H1 (cell line): ENCODE measurements around the gene IGLON5. TPM values are rescaled to one million over a fixed set of nuclear protein-coding genes. Genes with fewer than 3 reads are reported as not detected.

Experiments used
- CHD1 ChIP-seq: IDR thresholded peaks from 2 replicates; pipeline ENCODE4 v1.6.1; 2012; ENCODE audit warnings: low read depth, low read length, improper control_type of control experiment
- NRF1 ChIP-seq: IDR thresholded peaks from 2 replicates; pipeline ENCODE4 v1.6.1; 2011; ENCODE audit warnings: mild to moderate bottlenecking, low read depth, low read length, improper control_type of control experiment
- polyA plus RNA-seq, 7 experiments: library from polyadenylated mRNA; depleted of rRNA in 3 of 7; stranded (reverse) in 5 of 7; unstranded in 2 of 7; fragments of >200 nt in 5 of 7; fragments of 200-250 nt in 2 of 7; gene quantifications; 1 replicate in 5 of 7; 2 replicates in 1 of 7; 4 replicates in 1 of 7; pipeline versions ENCODE4 v1.2.1 to v1.2.3, GENCODE V29; 2011 to 2013; ENCODE audit warnings: missing spikeins in 2 of 7, mixed read lengths in 2 of 7
- total RNA-seq: library from RNA; stranded (reverse); fragmentation: NEBNext Ultra II Directional; extraction: Animal tissue kit (Norgen Biotek cat#: 25700); gene quantifications from 2 replicates; pipeline ENCODE4 v1.2.1, GENCODE V29; 2021
- TF ChIP-seq, protein P1 (sequence below): fragments of 300-600 bp; sonication (generic); IDR thresholded peaks from 2 replicates; pipeline ENCODE4 v1.7.1; 2012; ENCODE audit warnings: low read length, moderate library complexity, mild to moderate bottlenecking, inconsistent platforms; ENCODE audit not compliant: insufficient replicate concordance

Gene IGLON5
- total and polyA plus RNA-seq, 2 of the 8 experiments (the other 6 are each of a cell fraction or from before 2014, with no cell fraction given) = 31.8 to 34.6 TPM

- TF ChIP-seq, protein P1, sequence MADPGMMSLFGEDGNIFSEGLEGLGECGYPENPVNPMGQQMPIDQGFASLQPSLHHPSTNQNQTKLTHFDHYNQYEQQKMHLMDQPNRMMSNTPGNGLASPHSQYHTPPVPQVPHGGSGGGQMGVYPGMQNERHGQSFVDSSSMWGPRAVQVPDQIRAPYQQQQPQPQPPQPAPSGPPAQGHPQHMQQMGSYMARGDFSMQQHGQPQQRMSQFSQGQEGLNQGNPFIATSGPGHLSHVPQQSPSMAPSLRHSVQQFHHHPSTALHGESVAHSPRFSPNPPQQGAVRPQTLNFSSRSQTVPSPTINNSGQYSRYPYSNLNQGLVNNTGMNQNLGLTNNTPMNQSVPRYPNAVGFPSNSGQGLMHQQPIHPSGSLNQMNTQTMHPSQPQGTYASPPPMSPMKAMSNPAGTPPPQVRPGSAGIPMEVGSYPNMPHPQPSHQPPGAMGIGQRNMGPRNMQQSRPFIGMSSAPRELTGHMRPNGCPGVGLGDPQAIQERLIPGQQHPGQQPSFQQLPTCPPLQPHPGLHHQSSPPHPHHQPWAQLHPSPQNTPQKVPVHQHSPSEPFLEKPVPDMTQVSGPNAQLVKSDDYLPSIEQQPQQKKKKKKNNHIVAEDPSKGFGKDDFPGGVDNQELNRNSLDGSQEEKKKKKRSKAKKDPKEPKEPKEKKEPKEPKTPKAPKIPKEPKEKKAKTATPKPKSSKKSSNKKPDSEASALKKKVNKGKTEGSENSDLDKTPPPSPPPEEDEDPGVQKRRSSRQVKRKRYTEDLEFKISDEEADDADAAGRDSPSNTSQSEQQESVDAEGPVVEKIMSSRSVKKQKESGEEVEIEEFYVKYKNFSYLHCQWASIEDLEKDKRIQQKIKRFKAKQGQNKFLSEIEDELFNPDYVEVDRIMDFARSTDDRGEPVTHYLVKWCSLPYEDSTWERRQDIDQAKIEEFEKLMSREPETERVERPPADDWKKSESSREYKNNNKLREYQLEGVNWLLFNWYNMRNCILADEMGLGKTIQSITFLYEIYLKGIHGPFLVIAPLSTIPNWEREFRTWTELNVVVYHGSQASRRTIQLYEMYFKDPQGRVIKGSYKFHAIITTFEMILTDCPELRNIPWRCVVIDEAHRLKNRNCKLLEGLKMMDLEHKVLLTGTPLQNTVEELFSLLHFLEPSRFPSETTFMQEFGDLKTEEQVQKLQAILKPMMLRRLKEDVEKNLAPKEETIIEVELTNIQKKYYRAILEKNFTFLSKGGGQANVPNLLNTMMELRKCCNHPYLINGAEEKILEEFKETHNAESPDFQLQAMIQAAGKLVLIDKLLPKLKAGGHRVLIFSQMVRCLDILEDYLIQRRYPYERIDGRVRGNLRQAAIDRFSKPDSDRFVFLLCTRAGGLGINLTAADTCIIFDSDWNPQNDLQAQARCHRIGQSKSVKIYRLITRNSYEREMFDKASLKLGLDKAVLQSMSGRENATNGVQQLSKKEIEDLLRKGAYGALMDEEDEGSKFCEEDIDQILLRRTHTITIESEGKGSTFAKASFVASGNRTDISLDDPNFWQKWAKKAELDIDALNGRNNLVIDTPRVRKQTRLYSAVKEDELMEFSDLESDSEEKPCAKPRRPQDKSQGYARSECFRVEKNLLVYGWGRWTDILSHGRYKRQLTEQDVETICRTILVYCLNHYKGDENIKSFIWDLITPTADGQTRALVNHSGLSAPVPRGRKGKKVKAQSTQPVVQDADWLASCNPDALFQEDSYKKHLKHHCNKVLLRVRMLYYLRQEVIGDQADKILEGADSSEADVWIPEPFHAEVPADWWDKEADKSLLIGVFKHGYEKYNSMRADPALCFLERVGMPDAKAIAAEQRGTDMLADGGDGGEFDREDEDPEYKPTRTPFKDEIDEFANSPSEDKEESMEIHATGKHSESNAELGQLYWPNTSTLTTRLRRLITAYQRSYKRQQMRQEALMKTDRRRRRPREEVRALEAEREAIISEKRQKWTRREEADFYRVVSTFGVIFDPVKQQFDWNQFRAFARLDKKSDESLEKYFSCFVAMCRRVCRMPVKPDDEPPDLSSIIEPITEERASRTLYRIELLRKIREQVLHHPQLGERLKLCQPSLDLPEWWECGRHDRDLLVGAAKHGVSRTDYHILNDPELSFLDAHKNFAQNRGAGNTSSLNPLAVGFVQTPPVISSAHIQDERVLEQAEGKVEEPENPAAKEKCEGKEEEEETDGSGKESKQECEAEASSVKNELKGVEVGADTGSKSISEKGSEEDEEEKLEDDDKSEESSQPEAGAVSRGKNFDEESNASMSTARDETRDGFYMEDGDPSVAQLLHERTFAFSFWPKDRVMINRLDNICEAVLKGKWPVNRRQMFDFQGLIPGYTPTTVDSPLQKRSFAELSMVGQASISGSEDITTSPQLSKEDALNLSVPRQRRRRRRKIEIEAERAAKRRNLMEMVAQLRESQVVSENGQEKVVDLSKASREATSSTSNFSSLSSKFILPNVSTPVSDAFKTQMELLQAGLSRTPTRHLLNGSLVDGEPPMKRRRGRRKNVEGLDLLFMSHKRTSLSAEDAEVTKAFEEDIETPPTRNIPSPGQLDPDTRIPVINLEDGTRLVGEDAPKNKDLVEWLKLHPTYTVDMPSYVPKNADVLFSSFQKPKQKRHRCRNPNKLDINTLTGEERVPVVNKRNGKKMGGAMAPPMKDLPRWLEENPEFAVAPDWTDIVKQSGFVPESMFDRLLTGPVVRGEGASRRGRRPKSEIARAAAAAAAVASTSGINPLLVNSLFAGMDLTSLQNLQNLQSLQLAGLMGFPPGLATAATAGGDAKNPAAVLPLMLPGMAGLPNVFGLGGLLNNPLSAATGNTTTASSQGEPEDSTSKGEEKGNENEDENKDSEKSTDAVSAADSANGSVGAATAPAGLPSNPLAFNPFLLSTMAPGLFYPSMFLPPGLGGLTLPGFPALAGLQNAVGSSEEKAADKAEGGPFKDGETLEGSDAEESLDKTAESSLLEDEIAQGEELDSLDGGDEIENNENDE = no peak
- no peak for TF ChIP-seq CHD1
- TF ChIP-seq NRF1 = no peak
Observed at GRCh38 chr19:51359294-51359693, 47.9 kb downstream of the IGLON5 start (continued).
